Stimulated activated naive CD4-positive, alpha-beta T cell (primary cell): ENCODE data around the gene TPK1.
"Not testable (repeated sequence)": the region's sequence is repeated elsewhere in the genome, so short reads cannot be mapped to it uniquely, and the experiment has no call there.

ENCODE experiments used
- DNase-seq, 6 experiments: peaks; one replicate each; lab custom pipeline; 2025; lab: John Stamatoyannopoulos, UW

Gene TPK1

GRCh38 chr7:144629598-144629997 lies 206.3 kb downstream of the TPK1 start:
- no peak for DNase-seq

GRCh38 chr7:144629011-144629410 lies 206.8 kb downstream of the TPK1 start:
- no peak for DNase-seq

- DNase-seq = no peak
These were observed 207.7 kb downstream of the TPK1 start for GRCh38 chr7:144628176-144628575.

- no peak for DNase-seq
These were observed 213.1 kb downstream of the TPK1 start for GRCh38 chr7:144622745-144623144.

- DNase-seq = no peak
These were observed 229.6 kb downstream of the TPK1 start for GRCh38 chr7:144606261-144606660.

- no peak for DNase-seq
These were observed 238.9 kb downstream of the TPK1 start for GRCh38 chr7:144596953-144597352.

GRCh38 chr7:144594580-144594979 lies 241.3 kb downstream of the TPK1 start:
- DNase-seq = no peak

- no peak for DNase-seq
These were observed 247.2 kb downstream of the TPK1 start for GRCh38 chr7:144588559-144589051.

- no peak for DNase-seq
These were observed 248.2 kb downstream of the TPK1 start for GRCh38 chr7:144587701-144588100.

GRCh38 chr7:144584726-144585125 lies 251.1 kb downstream of the TPK1 start:
- DNase-seq = no peak

- no peak for DNase-seq
These were observed 256.2 kb downstream of the TPK1 start for GRCh38 chr7:144579687-144580086.

- no peak for DNase-seq
These were observed 260.4 kb downstream of the TPK1 start for GRCh38 chr7:144575456-144575855.

GRCh38 chr7:144574753-144575152 lies 261.1 kb downstream of the TPK1 start:
- not testable (repeated sequence) for DNase-seq

- no peak for DNase-seq
These were observed 267.6 kb downstream of the TPK1 start for GRCh38 chr7:144568233-144568632.

GRCh38 chr7:144565586-144565985 lies 270.3 kb downstream of the TPK1 start:
- no peak for DNase-seq

GRCh38 chr7:144549861-144550260 lies 286.0 kb downstream of the TPK1 start:
- DNase-seq = no peak

GRCh38 chr7:144548556-144548955 lies 287.3 kb downstream of the TPK1 start:
- no peak for DNase-seq

GRCh38 chr7:144547888-144548287 lies 288.0 kb downstream of the TPK1 start:
- DNase-seq = no peak

GRCh38 chr7:144546782-144547181 lies 289.1 kb downstream of the TPK1 start:
- DNase-seq = no peak

GRCh38 chr7:144545330-144545729 lies 290.5 kb downstream of the TPK1 start:
- no peak for DNase-seq

- no peak for DNase-seq
These were observed 301.0 kb downstream of the TPK1 start for GRCh38 chr7:144534655-144535395.

GRCh38 chr7:144534196-144534595 lies 301.7 kb downstream of the TPK1 start:
- no peak for DNase-seq

GRCh38 chr7:144531181-144531580 lies 304.7 kb downstream of the TPK1 start:
- no peak for DNase-seq
